ENCODE results near the gene ITFG1. TPM values are rescaled to one million over a fixed set of nuclear protein-coding genes. Genes with fewer than 3 reads are reported as not detected.
A peak's percentile ranks its signal among the peaks of the same experiment; 100 is the strongest.

Gene ITFG1
- total RNA-seq, 4 donors from 2014 or later: 36.3 to 67.6 (median 56.1) TPM

- peak; percentile 50 to 83 (median 73) for DNase-seq
- no peaks in the 10 kb centered on the region for H3K9me3 ChIP-seq
- no peaks in the 10 kb centered on the region for H3K36me3 ChIP-seq
- H3K4me3 ChIP-seq: peak within 1 kb of the TSS; percentile 55 to 75 (median 66)
- no peaks in the 10 kb centered on the region for H3K27me3 ChIP-seq
- H3K27ac ChIP-seq: peak within 1 kb of the TSS; percentile 44 to 82 (median 57)
- H3K4me1 ChIP-seq: peaks cover 0 to 14% (median 3%) of the 10 kb centered on the region in 4 donors
- TF ChIP-seq, protein P1, sequence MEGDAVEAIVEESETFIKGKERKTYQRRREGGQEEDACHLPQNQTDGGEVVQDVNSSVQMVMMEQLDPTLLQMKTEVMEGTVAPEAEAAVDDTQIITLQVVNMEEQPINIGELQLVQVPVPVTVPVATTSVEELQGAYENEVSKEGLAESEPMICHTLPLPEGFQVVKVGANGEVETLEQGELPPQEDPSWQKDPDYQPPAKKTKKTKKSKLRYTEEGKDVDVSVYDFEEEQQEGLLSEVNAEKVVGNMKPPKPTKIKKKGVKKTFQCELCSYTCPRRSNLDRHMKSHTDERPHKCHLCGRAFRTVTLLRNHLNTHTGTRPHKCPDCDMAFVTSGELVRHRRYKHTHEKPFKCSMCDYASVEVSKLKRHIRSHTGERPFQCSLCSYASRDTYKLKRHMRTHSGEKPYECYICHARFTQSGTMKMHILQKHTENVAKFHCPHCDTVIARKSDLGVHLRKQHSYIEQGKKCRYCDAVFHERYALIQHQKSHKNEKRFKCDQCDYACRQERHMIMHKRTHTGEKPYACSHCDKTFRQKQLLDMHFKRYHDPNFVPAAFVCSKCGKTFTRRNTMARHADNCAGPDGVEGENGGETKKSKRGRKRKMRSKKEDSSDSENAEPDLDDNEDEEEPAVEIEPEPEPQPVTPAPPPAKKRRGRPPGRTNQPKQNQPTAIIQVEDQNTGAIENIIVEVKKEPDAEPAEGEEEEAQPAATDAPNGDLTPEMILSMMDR (IDR thresholded peaks at IDR 0.05): peak in 4 of 6 experiments; percentile 40 to 50 (median 46)
- no peak for TF ChIP-seq POLR2A (IDR thresholded peaks at IDR 0.05)
Measured at GRCh38 chr16:47143677-47144558, 316.9 kb downstream of the ITFG1 start, which contains the start of gene NETO2. NETO2 (minus strand) TSS chr16:47143945; CDS start chr16:47143612, 333 bp downstream.

GRCh38 chr16:47142821-47143676 lies 317.8 kb downstream of the ITFG1 start:
- no peaks in the 10 kb centered on the region for H3K9me3 ChIP-seq
- H3K27ac ChIP-seq: peak overlapping the region; percentile 44 to 82 (median 57)
- H3K36me3 ChIP-seq: no peaks in the 10 kb centered on the region
- peak; percentile 45 to 81 (median 80) for DNase-seq
- H3K27me3 ChIP-seq: no peaks in the 10 kb centered on the region
- H3K4me1 ChIP-seq: peaks cover 0 to 14% (median 3%) of the 10 kb centered on the region in 4 donors
- H3K4me3 ChIP-seq: peak overlapping the region; percentile 55 to 75 (median 66)
- no peak for TF ChIP-seq POLR2A (IDR thresholded peaks at IDR 0.05)
- TF ChIP-seq, protein P1 (IDR thresholded peaks at IDR 0.05): peak; percentile 23 to 68 (median 64)

- Histone ChIP-seq H3K4me1 (peaks cover 0 to 14% (median 3%) of the 10 kb centered on the region in 4 donors), H3K4me3 (peak overlapping the region; percentile 55 to 75 (median 66)), H3K27me3 (no peaks in the 10 kb centered on the region), H3K9me3 (no peaks in the 10 kb centered on the region), H3K36me3 (no peaks in the 10 kb centered on the region), H3K27ac (peak overlapping the region in 1 of 4 donors; percentile 82)
- DNase-seq: no peak
- TF ChIP-seq, protein P1 (IDR thresholded peaks at IDR 0.05): no peak
- TF ChIP-seq POLR2A (IDR thresholded peaks at IDR 0.05): no peak
Measured at GRCh38 chr16:47142486-47142820, 318.4 kb downstream of the ITFG1 start.

GRCh38 chr16:47141773-47142485 lies 318.9 kb downstream of the ITFG1 start:
- H3K27ac ChIP-seq: peak overlapping the region in 2 of 4 donors; percentile 5 to 82

More at GRCh38 chr16:47141773-47142485, 318.9 kb downstream of the ITFG1 start:
- Histone ChIP-seq H3K9me3 (no peaks in the 10 kb centered on the region), H3K4me3 (peak overlapping the region; percentile 13 to 75 (median 66)), H3K4me1 (peaks cover 0 to 14% (median 3%) of the 10 kb centered on the region in 4 donors), H3K27me3 (no peaks in the 10 kb centered on the region), H3K36me3 (no peaks in the 10 kb centered on the region)
- TF ChIP-seq, protein P1 (IDR thresholded peaks at IDR 0.05): peak; percentile 49 to 89 (median 80)
- TF ChIP-seq POLR2A (IDR thresholded peaks at IDR 0.05): no peak
- peak; percentile 82 to 95 (median 82) for DNase-seq
